K562 (cell line): ENCODE measurements around the gene POMC.

Experiments used
- XRCC5 ChIP-seq: fragments of 200-400 bp; formaldehyde crosslinking; IDR thresholded peaks from 2 replicates; pipeline ENCODE4 v1.6.1; 2017; ENCODE audit warnings: low read depth, mild to moderate bottlenecking, low read length
- ZBTB8A ChIP-seq: fragments of 450-650 bp; IDR thresholded peaks from 2 replicates; pipeline ENCODE4 v1.6.1; 2018; ENCODE audit warnings: mild to moderate bottlenecking, moderate library complexity; ENCODE audit not compliant: partially characterized antibody
- TF ChIP-seq, protein P1 (sequence below): sonication (generic); formaldehyde crosslinking; IDR thresholded peaks from 2 replicates; pipeline ENCODE4 v1.8.1; 2023; ENCODE audit warnings: mild to moderate bottlenecking, missing genetic modification reagents, moderate library complexity
- TF ChIP-seq, protein P2 (sequence below): fragments of 250-450 bp; sonication (Bioruptor Pico); IDR thresholded peaks from 2 replicates; pipeline ENCODE4 v1.4.0; 2020; ENCODE audit warnings: mild to moderate bottlenecking, moderate library complexity

DNA sequence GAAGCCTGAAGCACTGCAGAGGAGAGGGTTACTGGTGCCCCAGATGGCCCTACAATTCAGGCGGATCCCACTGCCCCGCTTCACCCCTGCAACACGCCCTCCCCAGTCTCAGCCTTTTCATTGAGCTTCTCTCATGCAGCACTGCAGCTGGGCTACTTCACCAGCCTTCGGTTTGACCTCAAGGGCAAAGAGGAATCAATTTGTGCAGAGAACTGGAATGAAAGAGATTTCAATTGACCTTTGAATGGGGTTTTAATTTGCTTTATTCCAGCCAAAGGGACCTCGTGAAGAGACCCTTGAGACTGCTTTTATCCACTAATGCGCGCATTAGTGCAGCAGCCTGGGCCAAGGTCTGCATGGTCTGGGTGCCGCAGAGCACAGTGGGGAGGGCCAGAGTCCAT is 8.8 kb upstream of the POMC start:
- TF ChIP-seq, protein P1, sequence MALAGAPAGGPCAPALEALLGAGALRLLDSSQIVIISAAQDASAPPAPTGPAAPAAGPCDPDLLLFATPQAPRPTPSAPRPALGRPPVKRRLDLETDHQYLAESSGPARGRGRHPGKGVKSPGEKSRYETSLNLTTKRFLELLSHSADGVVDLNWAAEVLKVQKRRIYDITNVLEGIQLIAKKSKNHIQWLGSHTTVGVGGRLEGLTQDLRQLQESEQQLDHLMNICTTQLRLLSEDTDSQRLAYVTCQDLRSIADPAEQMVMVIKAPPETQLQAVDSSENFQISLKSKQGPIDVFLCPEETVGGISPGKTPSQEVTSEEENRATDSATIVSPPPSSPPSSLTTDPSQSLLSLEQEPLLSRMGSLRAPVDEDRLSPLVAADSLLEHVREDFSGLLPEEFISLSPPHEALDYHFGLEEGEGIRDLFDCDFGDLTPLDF (CRISPR knock-in tag): no peak
- no peak for TF ChIP-seq XRCC5
- TF ChIP-seq, protein P2, sequence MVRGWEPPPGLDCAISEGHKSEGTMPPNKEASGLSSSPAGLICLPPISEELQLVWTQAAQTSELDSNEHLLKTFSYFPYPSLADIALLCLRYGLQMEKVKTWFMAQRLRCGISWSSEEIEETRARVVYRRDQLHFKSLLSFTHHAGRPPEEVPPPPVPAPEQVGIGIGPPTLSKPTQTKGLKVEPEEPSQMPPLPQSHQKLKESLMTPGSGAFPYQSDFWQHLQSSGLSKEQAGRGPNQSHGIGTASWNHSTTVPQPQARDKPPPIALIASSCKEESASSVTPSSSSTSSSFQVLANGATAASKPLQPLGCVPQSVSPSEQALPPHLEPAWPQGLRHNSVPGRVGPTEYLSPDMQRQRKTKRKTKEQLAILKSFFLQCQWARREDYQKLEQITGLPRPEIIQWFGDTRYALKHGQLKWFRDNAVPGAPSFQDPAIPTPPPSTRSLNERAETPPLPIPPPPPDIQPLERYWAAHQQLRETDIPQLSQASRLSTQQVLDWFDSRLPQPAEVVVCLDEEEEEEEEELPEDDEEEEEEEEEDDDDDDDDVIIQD (CRISPR knock-in tag): no peak
- TF ChIP-seq ZBTB8A: no peak
